Hematopoietic multipotent progenitor cell treated with erythropoietin and hydrocortisone succinate and interleukin-3 and kit ligand, for 6 days (in vitro differentiated cells): Measurements from ENCODE around the gene CEP97.
"Not testable (repeated sequence)": the region's sequence is repeated elsewhere in the genome, so short reads cannot be mapped to it uniquely, and the experiment has no call there.

Experiments used
- DNase-seq: peaks from one replicate; pipeline ENCODE4 v3.0.0-alpha.2; 2015

The CEP97 gene

DNA sequence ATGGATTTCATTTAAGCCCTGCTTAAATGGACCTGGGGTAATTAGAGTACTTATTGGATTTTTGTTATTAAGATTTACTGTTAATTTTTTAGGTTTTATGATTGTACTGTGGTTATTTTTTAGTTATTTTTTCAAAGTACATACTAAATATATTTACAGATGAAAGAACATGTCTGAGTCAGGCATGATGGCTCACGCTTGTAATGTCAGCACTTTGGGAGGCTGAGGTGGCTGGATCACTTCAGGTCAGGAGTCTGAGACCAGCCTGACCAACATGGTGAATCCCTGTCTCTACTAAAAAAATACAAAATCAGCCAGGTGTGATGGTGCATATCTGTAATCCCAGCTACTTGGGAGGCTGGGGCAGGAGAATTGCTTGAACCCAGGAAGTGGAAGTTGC, 21.7 kb upstream of the CEP97 start:
- DNase-seq: no peak

DNA sequence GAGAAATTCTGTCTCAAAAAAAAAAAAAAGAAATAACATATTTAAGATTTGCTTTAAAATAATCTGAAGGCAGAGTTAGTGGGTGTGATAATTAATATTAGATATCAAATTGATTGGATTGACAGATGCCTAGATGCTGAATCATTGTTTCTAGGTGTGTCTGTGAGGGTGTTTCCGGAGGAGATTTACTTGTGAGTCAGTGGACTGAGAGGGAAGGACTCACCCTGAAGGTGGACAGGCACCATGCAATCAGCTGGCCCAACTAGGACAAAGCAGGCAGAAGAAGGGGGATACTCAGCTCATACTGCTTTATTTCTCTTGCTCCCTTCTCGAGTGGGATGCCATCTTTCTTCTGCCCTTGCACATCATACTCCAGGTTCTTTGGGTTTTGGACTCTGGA, 21.2 kb upstream of the CEP97 start:
- no peak for DNase-seq

DNA sequence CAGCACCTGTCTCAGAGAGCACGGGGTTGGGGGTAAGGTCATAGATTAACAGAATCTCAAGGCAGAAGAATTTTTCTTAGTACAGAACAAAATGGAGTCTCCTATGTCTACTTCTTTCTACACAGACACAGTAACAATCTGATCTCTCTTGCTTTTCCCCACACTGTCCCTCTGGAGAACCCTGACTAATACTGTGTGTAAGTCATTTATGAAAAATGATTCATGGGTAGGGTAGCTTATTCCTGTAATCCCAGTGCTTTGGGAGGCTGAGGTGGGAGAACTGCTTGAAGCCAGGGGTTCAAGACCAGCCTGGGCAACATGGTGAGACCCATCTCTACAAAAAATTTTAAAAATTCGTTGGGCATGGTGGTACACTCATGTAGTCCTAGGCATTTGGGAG, 19.8 kb upstream of the CEP97 start:
- not testable (repeated sequence) for DNase-seq

DNA sequence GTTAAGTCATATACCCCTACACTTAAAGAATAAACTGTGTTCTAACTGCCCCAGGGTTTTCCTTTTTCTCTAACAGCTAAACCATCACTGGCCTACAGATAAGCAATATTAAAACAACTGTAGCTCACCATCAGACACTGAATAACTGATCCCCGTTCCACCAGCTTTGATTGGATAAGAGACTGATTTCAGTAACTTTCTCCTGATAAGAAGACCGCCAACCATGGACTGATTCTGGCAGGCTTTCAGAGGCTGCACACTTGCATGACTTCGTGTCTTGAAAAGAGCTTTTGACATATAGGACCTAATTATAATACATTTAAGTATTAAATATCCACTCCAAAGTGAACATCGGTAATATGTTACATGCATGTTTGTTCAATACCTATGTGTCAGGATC, 15.3 kb upstream of the CEP97 start:
- DNase-seq: peak; percentile 61

DNA sequence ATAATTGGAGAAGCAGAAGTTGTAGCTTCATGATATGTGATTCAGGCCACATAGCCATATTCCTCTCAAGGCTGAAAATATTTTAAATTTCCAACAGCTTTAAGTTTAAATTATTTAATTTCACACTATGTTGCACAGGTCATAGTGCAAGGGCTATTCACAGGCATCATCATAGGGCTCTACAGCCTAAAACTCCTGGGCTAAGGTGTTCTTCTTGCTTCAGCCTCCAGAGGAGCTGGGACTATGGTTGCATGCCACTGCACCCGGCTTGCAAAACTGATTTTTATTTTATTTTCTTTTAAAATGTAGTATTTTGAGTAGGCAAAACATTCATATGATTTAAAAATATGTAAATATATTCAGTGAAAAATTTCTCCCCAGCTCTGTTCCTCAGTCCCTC, 6.0 kb upstream of the CEP97 start:
- no peak for DNase-seq

DNA sequence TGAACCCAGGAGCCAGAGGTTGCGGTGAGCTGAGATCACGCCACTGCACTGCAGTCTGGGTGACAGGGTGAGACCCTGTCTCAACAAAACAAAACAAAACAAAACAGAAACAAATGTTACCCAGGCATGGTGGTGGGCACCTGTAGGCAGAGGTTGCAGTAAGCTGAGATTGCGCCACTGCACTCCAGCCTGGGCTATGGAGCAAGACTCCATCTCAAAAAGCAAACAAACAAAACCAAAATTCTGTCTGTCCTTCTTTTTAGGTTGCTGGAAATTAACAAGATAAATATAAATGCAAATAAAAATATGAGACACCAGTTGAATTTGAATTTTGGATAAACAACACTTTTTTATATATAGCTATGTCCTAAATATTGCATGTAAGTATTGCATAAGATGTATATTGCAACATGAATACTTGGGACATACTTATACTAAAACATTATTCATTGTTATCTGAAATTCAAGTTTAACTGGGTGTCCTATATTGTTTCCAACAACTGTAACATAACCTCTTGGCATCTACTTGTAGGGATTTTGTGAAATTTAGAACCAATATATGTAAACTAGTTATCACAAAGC, 4.7 kb upstream of the CEP97 start:
- DNase-seq: no peak

DNA sequence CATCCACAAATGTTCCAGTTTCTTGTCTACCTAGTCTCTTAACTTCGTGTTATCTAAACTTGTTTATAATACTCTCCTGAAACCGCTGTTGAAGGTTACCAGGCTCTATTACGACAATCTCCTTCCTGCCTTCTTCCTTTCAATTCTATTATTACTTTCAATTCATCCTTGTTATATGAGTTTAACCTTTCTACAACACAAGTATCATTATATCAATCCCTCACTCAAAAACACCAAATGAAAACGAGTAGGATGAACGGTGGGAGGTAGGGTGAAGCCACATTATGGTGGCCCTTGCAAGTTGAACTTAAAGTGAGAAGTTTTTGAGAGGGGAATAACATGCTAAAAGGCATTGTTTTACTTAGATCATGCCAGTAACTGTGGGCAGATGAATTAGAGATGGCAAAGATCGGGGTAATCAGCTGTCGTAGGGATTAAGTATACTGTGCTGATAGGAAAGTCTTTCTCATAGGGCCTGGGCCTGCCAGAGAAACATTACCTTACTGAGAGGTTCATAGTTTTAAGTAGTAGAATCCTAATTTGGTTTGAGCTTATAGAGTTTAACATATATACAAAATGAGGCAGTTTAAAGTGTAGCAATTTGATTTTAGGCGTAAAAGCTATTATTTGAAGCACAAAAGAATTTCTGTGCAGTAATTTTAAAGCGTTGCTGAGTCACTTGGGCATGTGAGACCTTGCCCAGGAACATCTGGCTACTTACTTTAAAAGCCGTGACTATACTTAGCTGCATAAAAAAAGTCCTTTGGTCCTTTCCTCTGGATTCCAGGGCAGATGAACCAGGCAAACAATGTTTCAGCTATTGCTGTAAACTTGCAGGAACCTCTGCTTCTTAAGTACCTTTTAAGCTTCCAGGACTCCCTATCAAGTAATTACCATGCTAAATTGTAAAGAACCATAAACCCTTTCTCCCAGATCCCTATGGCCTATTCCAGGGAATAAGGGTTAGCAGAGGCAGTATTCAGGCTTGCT, 3.3 kb upstream of the CEP97 start:
- DNase-seq: no peak

DNA sequence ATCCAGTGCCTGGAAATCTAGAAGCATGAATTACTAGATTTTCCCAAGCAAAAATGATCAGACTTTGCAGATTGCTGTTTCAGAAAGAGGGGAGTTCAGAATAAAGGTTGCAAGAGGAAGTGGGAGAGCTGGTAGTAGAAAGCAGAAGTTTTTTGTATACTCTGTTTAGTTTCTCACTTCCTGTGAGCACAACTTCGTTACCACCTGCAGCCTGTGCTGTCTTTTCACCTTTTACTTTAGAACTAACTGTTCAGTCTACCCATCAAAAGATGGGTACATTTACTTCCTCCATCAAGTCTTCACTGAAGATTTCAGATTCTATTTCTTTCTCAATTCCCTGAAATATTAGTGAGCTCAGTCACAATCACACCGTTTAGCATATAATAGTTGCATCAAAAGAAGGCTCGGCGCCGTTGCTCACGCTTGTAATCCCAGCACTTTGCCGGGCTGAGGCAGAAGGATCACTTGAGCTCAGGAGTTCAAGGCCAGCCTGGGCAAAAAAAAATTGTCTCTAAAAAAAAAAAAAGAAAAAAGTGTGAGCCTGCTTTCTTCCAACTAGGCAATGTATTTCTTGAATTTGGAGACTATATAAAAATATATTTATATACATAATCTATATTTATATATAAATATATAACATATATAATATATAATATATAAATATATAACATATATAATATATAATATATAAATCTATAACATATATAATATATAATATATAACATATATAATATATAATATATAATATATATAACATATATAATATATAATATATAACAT, 1.8 kb upstream of the CEP97 start:
- peak; percentile 44 for DNase-seq

DNA sequence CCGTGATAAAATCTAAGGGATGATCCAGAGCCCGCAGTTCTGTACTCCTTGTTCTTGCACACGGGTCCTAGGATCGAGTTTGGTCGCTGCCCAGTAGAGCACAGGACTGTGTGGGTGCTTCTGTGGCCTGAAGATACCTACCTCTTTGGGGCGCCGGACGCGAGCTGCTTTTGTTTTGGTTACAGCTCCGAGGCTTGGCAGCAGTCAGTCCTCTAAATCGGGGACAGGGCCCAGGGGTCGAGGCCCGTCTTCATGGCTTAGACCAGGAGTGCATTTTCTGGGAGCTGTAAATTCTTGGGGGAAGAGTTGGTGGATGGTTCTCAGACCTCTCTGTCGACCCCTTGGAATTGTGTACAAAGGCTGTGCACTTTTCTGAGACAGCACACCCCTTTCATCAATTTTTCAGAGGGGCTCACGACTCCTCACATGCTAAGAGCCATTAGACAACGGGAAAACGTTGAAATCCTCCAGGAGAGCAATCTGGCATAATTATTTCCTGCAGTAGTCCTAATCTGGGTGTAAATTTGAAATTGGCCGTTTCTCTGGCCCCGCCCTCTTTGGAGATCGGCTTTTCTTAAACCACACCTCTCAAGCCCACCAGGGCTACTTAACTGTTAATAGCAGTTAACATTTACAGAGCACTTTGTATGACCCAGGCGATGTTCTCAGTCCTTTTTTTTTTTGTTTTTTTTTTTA, 928 bp downstream of the CEP97 start:
- peak; percentile 82 for DNase-seq

DNA sequence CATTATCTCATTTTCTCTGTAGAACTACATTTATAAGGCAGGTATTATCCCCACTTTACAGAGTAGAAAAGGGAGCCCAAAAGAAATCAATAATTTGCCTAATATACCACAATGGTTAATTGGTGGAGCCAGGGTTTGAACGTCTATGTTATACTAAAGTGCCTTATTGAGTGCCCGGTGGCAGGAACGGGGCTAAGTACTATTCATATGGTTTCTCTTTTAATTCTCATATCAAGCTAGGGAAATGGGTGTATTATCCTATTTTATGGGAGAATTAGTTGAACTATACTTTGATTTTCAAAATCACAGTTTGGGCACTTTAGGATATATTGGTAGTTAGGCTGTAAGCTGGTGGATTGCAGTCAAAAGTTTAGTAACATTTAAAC, 1.5 kb downstream of the CEP97 start:
- DNase-seq: no peak

DNA sequence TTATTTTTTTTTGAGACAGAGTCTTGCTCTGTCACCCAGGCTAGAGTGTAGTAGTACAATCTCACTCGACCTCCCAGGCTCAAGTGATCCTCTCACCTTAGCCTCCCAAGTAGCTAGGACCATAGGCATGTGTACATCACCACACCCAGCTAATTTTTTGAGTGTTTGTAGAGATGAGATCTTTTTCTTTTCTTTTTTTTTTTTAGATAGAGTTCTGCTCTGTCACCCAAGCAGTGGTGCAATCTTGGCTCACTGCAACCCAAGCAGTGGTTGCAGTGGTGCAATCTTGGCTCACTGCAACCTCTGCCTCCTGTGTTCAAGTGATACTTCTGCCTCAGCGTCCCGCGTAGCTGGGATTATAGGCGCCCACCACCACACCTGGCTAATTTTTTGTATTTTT, 5.2 kb downstream of the CEP97 start:
- DNase-seq: no peak

DNA sequence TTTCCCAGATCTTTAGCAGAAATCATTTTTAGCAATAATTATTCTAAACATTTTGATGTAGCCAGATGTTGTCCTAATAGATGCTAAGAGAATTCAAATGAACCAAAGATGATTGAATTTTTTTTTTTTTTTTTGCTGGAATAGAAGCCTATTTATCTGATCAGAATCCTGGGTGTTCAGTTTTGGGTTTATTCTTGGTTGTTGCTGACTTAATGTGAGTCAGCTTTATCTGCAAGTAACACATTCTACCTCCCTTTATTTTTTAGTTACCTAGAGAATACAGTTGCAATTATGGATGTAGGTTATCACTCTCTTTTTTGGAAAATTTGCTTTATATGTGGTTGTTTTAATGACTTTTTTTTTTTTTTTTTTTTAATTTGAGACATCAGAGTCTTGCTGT, 6.4 kb downstream of the CEP97 start:
- peak; percentile 80 for DNase-seq

DNA sequence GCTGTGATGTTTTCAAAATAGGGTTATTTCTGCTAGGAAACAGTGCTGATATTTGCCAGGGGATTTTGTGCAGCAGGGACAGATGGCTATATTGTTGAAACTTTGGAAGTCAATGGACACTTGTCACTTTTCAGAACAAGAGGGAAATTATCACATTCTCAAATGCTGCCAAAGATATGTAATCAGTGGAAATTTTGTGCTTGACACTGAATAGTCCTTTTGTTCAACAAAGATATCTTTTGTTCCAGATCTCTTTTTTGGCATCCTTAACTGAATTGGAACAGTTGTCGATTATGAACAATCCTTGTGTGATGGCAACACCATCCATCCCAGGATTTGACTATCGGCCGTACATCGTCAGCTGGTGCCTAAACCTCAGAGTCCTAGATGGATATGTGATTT, 7.8 kb downstream of the CEP97 start:
- DNase-seq: no peak

DNA sequence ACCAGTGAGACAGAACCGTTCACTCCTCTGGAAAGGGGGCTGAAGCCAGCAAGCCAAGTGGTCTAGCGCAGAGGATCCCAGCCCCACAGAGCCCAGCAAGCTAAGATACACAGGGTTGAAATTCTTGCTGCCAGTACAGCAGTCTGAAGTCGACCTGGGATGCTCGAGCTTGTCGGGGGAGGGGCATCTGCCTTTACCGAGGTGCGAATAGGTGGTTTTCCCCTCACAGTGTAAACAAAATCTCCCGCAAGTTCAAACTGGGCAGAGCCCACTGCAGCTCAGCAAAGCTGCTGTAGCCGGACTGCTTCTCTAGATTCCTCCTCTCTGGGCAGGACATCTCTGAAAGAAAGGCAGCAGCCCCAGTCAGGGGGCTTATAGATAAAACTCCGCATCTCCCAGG, 11.4 kb downstream of the CEP97 start:
- DNase-seq: no peak

DNA sequence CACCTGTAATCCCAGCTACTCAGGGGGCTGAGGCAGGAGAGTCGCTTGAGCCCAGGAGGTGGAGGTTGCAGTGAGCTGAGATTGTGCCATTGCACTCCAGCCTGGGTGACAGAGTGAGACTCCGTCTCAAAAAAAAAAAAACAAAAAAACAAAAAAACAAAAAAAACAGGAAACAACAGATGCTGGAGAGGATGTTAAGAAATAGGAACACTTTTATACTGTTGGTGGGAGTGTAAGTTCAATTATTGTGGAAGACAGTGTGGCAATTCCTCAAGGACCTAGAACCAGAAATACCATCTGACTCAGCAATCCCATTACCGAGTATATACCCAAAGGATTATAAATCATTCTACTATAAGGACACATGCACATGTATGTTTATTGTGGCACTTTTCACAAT, 17.5 kb downstream of the CEP97 start:
- not testable (repeated sequence) for DNase-seq

DNA sequence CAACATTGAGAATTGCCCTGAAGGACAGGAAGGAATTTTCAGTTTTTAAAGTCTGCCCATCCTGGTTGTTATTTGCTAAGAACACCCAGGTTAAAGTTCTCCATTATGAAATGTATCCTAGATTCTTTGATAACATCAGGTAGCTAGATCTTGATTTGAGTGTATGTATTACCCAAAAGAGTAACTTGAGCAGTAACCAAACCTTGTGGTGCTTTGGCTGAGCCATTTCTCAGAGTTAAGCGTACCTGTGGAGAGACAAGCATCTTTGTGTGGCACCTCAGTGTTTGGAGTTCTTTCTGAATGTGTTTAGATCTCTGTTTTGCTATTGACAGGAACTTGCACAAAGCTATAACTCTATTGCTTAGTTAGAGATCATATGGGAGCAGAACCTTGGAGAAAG, 20.4 kb downstream of the CEP97 start:
- no peak for DNase-seq

DNA sequence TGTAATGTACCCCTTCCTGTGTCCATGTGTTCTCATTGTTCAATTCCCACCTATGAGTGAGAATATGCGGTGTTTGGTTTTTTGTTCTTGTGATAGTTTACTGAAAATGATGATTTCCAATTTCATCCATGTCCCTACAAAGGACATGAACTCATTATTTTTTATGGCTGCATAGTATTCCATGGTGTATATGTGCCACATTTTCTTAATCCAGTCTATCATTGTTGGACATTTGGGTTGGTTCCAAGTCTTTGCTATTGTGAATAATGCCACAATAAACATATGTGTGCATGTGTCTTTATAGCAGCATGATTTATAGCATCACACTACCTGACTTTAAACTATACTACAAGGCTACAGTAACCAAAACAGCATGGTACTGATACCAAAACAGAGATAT, 21.5 kb downstream of the CEP97 start:
- DNase-seq: not testable (repeated sequence)

DNA sequence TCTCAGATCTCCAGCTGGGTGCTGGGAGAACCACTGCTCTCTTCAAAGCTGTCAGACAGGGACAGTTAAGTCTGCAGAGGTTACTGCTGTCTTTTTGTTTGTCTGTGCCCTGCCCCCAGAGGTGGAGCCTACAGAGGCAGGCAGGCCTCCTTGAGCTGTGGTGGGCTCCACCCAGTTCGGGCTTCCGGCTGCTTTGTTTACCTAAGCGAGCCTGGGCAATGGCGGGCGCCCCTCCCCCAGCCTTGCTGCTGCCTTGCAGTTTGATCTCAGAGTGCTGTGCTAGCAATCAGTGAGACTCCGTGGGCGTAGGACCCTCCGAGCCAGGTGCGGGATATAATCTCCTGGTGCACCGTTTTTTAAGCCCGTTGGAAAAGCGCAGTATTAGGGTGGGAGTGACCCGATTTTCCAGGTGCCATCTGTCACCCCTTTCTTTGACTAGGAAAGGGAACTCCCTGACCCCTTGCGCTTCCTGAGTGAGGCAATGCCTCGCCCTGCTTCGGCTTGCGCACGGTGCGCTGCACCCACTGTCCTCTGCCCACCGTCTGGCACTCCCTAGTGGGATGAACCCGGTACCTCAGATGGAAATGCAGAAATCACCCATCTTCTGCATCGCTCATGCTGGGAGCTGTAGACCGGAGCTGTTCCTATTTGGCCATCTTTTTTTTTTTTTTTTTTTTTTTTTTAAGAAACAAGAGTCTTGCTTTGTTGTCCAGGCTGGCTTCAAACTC, 29.1 kb downstream of the CEP97 start:
- not testable (repeated sequence) for DNase-seq

DNA sequence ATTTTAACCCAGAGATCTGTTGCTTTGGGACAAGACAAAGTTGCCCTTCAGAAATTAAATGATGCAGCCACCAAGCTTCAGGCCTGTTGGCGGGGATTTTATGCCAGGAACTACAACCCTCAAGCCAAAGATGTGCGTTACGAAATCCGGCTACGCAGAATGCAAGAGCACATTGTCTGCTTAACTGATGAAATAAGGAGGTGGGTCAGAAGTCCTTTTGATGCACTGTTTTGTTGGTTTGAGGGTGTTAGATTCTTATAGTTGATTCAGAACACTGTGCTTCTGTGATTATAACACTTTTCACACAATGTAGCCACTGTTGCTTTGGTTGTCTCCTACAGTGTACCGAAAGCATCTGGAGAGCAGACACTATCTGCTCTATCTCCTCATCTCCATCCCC, 33.8 kb downstream of the CEP97 start:
- DNase-seq: no peak

DNA sequence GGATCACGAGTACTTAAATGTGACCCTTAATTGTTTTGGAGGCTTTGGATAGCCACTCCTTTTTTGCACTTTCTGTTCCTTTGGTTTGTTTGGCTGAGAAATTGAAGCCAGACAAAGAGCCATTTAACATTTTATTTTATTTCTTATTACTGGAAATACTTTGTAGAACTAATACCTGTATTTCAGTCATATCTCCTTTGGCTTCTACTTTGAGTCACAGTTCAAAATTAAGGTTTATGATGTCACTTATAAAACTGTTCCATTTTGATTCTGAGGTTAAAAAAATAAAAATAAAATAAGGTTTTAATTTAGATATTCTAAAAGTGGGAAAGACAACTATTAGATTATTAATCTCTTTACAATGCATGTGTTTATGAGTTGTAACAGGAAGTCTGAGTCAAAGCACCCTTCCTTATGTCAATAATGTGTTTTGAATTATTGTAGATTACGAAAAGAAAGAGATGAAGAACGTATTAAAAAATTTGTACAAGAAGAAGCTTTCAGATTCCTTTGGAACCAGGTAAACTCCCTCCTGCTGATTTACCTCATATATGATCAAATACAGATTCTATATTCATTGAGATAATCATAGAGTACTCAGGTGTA, 37.7 kb downstream of the CEP97 start:
- DNase-seq: no peak

DNA sequence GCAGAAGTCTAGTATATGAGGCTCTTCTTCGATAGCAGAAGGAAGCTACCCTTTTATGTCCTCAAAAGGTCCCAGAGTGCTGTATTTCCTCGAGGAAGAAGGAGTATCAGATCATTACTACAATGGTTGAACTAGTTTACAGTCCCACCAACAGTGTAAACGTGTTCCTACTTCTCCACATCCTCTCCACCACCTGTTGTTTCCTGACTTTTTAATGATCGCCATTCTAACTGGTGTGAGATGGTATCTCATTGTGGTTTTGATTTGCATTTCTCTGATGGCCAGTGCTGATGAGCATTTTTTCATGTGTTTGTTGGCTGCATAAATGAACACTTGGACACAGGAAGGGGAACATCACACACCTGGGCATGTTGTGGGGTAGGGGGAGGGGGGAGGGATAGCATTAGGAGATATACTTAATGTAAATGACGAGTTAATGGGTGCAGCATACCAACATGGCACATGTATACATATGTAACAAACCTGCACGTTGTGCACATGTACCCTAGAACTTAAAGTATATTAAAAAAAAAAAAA, 53.4 kb downstream of the CEP97 start:
- not testable (repeated sequence) for DNase-seq
